IPS DF 19.7 (cell line): Measurements from ENCODE around the gene PXDN.

ENCODE experiments used
- DNase-seq: peaks from one replicate; pipeline ENCODE4 v3.0.0-alpha.2; 2013; ENCODE audit warnings: low read depth, low spot score

PXDN gene

GRCh38 chr2:1594373-1595171 is 149.7 kb downstream of the PXDN start:
- DNase-seq: no peak

GRCh38 chr2:1594123-1594372 is 150.3 kb downstream of the PXDN start:
- DNase-seq: no peak

GRCh38 chr2:1593371-1594122 is 150.8 kb downstream of the PXDN start:
- DNase-seq: no peak

GRCh38 chr2:1591978-1592907 is 152.1 kb downstream of the PXDN start:
- DNase-seq: peak; percentile 72

GRCh38 chr2:1591461-1591770 is 152.9 kb downstream of the PXDN start:
- no peak for DNase-seq

GRCh38 chr2:1590596-1591460 is 153.5 kb downstream of the PXDN start:
- DNase-seq: no peak

GRCh38 chr2:1588978-1589621 is 155.2 kb downstream of the PXDN start:
- no peak for DNase-seq

- DNase-seq: no peak
Measured at GRCh38 chr2:1588051-1588977, 156.0 kb downstream of the PXDN start.

GRCh38 chr2:1586923-1587840 is 157.1 kb downstream of the PXDN start:
- no peak for DNase-seq

- no peak for DNase-seq
Measured at GRCh38 chr2:1586251-1586922, 157.9 kb downstream of the PXDN start.

- no peak for DNase-seq
Measured at GRCh38 chr2:1585635-1586034, 158.7 kb downstream of the PXDN start.

GRCh38 chr2:1584691-1585485 is 159.4 kb downstream of the PXDN start:
- DNase-seq: no peak

GRCh38 chr2:1584051-1584531 is 160.2 kb downstream of the PXDN start:
- no peak for DNase-seq

- DNase-seq: no peak
Measured at GRCh38 chr2:1582891-1583341, 161.4 kb downstream of the PXDN start.

GRCh38 chr2:1581965-1582625 is 162.2 kb downstream of the PXDN start:
- no peak for DNase-seq
